HFF-Myc (cell line): ENCODE results near the gene PDK1.
A peak's percentile ranks its signal among the peaks of the same experiment; 100 is the strongest.

Source experiments
- DNase-seq: peaks from one replicate; pipeline ENCODE4 v3.0.0-alpha.2; 2011; ENCODE audit warnings: low read depth; ENCODE audit errors: extremely low read depth
- H3K4me3 ChIP-seq: replicated peaks from 2 replicates; pipeline ENCODE4 v1.5.1; 2011; ENCODE audit warnings: low read depth, mild to moderate bottlenecking, control low read depth, low read length
- CTCF ChIP-seq: IDR thresholded peaks from 2 replicates; pipeline ENCODE4 v1.5.1; 2012; ENCODE audit warnings: mild to moderate bottlenecking, low read depth, low read length, control low read depth; ENCODE audit errors: missing control alignments

The PDK1 gene

GRCh38 chr2:172635548-172635947 is 79.7 kb downstream of the PDK1 start:
- no peak for TF ChIP-seq CTCF
- no peak overlapping the region for H3K4me3 ChIP-seq
- no peak for DNase-seq

GRCh38 chr2:172639256-172639655 is 83.4 kb downstream of the PDK1 start:
- H3K4me3 ChIP-seq = no peak overlapping the region
- DNase-seq = no peak
- no peak for TF ChIP-seq CTCF

- no peak overlapping the region for H3K4me3 ChIP-seq
- TF ChIP-seq CTCF = no peak
- DNase-seq = peak; percentile 64
Measured at GRCh38 chr2:172639823-172640222, 83.9 kb downstream of the PDK1 start.

- H3K4me3 ChIP-seq = no peak overlapping the region
- DNase-seq = no peak
- no peak for TF ChIP-seq CTCF
Measured at GRCh38 chr2:172640389-172640788, 84.5 kb downstream of the PDK1 start.

- no peak overlapping the region for H3K4me3 ChIP-seq
- no peak for DNase-seq
- TF ChIP-seq CTCF = no peak
Measured at GRCh38 chr2:172642301-172643020, 86.6 kb downstream of the PDK1 start.

GRCh38 chr2:172643142-172643541 is 87.3 kb downstream of the PDK1 start:
- DNase-seq = peak; percentile 65
- no peak for TF ChIP-seq CTCF
- H3K4me3 ChIP-seq = no peak overlapping the region

GRCh38 chr2:172647439-172647838 is 91.5 kb downstream of the PDK1 start:
- no peak for DNase-seq
- no peak overlapping the region for H3K4me3 ChIP-seq
- no peak for TF ChIP-seq CTCF
